T follicular helper cell (primary cell): ENCODE results near the gene ABCG2.
"Not testable (repeated sequence)": the region's sequence is repeated elsewhere in the genome, so short reads cannot be mapped to it uniquely, and the experiment has no call there.

ENCODE experiments used
- DNase-seq: peaks from one replicate; pipeline ENCODE4 v3.0.0-alpha.2; 2020; ENCODE audit warnings: low read depth

The ABCG2 gene

DNA sequence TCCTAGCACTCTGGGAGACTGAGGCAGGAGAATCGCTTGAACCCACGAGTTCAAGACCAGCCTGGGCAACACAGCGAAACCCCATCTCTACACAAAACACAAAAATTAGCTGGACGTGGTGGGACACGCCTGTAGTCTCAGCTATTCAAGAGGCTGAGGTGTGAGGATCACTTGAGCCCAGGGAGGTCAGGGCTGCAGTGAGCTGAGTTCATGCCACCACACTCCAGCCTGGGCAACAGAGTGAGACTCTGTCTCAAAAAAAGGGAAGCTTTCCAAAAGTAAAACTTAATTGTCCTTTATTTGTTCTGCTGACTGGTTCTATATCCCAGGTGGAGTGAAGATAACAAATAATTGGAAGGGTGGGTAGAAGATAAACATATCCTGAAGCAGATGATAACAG is 45.6 kb downstream of the ABCG2 start:
- no peak for DNase-seq

DNA sequence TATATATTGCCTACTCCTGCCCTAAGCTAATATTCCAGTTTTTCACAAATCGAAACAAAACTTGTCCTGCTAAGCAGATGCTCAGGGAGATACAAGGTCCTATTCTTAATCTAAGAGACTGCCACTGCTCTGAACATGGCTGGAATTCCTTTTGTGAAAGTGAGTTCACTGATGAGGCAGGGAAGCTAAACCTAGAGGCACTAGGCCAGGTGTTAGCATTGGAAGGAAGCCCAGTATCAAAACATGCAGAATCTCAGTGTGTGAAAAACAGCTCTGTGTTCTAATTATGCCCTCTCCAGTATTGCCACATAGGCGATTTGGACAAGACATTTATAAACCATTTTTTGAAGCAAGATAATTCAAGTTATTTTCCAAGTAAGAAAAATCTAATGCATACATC is 47.6 kb downstream of the ABCG2 start:
- no peak for DNase-seq

DNA sequence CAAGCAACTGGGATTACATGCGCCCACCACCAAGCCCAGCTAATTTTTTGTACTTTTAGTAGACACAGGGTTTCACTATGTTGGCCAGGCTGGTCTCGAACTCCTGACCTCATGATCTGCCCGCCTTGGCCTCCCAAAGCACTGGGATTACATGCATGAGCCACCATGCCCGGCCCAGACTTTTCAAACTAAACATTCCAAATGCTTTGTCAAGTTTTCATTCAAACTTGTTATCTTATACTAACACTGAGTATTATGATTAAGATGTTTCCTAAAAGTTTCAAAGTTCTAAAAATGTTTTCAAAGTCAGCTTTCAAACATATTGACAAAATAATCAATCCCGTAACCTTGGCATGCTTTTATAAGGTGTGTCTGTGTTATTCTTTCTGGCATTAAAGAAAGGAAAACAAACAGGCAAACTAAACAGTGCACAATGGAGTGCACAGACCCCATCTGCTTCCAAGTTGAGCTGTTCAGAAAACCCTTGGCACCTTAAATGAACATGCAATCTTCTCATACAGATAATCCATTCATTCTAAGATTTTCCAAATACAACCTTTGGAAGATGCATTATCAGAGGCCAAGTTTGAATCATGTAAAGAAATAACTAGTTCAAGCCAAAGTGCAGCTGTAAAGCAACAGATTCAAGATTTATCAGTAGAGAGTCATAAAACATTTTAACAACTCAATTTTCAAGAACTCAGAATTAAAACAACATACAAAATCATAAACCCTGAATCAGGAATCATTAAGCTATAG is 49.1 kb downstream of the ABCG2 start:
- no peak for DNase-seq

DNA sequence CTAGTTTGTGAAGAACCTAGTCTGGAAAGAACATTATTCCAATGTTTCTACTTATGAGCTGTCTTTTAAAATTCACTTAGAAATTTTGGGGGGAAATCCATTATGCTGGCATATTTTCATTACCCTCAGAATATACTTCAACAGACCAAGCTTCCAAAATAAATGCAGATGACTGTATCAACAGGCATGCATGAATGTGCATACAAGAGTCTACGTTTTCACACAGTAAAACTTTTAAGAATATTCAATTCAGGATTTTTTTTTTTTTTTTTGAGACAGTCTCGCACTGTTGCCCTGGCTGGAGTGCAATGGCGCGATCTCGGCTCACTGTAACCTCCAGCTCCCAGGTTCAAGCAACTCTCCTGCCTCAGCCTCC is 49.7 kb downstream of the ABCG2 start:
- DNase-seq = no peak

DNA sequence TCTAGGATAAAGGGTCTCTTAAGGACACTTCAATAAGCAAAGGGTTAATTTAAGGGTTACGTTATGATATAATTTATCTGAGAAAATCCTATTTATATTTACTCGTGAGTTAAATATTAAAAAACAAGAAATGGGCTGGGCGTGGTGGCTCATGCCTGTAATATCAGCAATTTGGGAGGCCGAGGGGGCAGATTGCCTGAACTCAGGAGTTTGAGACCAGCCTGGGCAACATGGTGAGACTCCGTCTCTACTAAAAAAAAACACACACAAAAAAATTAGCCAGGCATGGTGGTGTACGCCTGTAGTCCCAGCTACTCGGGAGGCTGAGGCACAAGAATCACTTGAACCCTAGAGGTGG is 50.4 kb downstream of the ABCG2 start:
- not testable (repeated sequence) for DNase-seq

DNA sequence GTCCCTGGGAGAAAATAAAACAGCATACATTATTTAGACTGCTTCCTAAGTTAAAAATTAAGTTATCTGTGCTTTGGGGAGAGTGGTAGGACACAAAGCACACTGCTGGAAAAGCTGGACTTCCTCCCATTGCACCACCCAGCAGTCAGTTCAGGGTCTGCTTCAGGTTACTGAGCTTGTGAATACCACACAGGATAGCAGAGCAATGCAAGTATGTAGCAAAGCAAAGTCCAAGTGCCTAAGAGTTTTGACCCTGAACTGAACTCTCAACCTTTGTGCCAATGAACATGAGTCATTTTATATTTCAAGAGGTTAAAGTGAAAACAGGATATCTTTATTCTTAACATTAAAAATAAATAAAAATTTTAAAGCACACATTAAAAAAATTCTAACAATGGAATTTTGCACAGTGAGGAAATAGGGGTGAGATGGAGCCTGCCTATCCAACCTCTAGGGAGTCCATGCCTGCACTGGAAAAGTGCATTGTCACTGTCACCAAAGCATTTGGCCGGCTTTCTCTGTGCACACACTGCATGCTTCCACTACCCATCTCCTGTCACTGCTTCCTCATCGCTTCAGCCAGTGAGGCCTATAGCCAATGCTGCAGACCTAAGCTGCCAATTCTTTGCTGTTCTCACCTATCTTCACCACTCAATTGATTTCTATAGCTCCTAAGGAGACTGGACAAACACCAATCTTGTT is 50.9 kb downstream of the ABCG2 start:
- no peak for DNase-seq

DNA sequence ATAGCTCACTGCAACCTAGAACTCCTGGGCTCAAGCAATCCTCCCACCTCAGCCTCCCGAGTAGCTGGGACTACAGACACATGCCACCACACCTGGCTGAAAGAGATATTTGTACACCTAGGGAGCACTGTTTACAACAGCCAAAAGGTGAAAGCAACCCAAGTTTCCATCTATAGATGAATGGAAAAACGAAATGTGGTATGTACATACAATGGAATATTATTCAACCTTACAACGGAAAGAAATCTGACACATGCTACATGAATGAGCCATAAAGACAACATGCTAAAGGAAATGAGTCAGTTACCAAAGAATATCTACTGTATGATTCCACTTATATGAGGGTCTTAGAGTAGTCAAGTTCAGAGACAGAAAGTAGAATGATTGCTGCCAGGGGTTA is 52.2 kb downstream of the ABCG2 start:
- no peak for DNase-seq

DNA sequence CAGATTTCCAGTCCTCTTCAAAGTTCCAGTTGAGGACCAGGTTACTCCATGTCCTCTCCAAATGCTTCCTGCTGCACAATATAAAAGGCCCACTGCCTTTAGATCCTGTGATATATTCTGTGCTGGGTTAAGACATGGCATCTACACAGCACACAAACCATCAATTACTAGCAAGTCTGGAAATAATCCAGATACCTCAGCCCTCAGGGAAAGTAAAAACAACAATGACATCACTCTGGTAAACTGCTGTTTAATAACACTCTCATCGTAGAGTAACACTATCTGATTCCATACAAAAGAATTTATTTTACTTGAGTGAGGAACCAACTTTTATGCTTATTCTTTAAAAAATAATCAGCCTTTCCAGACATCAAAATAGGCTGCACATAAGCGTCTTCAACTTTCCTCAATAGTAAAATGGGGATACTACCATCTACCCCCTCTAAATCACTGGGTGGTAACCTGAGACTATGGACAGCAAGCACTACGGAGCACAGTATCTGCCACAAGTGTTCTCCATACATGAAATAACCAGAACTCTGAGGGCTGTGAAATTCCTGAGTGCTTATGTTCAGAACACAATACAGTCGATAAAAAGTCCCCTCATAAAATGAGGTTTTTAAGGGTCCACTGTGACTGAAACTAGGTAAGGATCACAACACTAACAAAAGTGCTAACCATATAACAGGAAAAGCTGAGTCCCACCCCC is 53.4 kb downstream of the ABCG2 start:
- DNase-seq = no peak

DNA sequence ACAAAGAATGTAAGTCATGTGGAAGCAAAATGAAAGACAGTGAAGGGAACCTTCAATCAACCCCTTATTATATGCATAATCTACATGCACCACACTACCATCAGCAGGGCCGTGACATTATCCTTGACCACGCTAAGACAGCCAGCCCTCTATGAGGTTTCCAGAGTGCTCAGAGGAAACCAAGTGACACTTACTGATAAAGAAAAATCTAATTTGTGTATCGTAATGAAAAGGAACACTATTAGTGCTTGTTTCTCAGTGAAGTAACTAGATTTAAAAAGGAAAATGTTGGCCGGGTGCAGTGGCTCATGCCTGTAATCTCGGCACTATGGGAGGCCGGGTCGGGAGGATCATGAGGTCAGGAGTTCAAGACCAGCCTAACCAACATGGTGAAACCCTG is 56.4 kb downstream of the ABCG2 start:
- no peak for DNase-seq

DNA sequence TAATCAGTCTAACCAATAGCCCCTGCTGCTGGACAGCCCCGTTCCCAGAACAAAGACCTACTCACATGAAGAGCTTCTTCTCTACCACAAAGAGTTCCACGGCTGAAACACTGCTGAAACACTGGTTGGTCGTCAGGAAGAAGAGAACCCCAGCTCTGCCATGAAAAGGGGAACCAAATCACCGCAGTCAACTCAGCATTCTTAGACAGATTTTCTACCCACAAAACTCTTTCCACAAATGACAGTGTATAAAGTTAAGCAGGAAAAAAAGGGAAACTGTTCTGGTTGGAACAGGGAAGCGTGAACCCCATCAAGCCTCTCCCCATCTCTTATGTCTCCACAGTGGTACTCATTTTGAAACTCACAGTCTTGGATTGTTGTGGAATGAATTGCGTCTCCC is 57.3 kb downstream of the ABCG2 start:
- DNase-seq = no peak

DNA sequence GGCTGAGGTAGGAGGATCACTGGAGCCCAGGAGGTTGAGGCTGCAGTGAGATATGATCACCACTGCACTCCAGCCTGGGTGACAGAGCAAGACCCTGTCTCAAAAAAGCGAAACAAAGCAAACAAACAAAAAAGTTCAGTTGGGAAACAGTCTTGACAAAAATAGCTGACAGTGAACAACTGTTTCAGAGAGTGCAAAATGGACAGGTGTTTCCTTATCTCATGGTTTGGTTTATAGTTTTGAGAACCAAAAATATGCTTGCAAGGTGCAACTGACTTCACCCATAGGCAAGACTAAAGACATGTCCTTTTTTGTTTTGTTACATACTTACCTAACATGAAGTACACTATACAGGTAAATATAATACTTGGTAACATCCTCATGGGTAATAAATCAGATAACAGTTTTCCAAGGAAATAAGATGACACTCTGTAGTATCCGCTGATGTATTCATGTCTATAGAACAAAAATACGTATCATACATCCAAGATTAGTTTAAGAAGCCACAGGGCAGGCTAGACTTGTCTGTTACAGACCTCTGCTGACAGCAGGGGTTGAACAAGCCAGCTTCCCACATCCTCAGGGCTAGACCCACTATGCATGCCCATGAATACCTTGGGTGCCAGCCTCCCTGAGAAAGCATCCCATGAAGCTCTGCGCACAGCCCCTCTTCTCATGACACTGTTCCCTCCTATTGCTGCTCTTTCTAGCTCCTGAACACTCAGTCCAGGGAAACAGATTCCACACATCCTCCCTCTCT is 59.3 kb downstream of the ABCG2 start:
- no peak for DNase-seq

DNA sequence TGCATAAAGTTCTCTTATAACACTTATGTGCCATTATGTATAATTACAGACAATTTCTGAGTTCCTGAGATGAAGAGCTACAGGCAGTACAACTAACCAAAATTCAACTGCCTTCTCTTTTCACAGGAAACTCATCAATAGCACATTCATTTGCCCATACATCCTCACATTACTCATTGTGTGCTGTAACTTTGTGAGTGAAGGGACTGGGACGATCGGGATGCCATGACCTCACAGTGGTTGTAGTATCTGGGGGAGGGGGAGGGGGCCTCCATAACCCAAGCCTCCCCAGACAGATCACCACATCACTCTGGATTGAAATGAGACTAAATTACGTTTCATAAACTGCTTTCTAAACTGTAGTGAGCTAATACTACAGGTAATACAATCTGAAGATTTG is 60.7 kb downstream of the ABCG2 start:
- DNase-seq = no peak

DNA sequence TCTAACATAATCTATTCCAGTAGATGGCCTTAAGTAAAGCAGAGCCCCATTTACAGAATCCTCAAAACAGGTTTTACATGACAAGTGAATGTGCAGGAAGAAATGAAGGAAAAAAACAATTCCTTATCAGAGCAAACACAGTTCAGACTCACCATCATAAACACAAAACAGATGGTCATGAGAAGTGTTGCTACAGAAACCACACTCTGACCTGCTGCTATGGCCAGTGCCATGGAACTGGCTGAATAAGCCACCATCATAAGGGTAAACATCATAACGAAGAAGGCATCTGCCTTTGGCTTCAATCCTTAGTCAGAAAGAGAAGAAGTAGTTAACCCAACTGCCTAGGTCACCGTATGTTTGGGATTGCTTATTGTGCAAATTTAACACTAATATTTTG is 61.1 kb downstream of the ABCG2 start:
- no peak for DNase-seq

DNA sequence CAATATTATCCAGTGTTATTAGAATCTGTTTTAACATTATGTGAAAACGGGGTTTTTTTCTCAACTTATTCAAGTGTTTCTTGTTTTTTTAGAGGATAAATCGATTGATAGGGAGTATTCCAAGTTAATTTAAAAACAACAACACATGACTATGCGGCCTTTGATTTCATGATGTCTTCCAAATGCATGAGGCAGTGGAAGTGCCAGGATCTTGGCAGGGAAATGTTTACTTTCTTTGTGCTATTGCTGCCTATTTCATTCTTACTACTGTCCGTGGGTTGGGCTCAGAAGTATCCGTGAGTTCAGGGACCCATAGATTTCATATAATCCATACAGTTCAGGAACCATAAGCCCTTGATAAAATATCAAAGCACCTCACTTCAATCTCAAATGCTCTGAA is 64.6 kb downstream of the ABCG2 start:
- no peak for DNase-seq

DNA sequence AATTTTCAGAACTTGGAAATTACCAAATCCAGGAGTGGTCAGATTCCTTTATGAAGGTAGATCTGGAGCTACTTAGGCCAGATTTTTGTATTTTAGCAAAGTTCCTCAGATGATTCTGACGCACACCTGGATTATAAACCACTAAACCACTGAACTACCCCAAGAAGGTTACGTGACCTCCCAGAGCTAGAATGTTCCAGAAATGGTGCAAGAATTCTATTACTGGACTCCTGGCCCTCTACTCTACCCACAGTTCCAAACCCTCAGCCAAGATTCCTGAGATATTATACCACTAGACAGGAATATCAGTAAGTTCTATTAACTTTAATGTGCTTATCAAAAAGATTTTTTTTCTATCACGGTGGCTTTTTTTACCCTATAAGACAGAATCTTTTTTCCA is 67.1 kb downstream of the ABCG2 start:
- no peak for DNase-seq

DNA sequence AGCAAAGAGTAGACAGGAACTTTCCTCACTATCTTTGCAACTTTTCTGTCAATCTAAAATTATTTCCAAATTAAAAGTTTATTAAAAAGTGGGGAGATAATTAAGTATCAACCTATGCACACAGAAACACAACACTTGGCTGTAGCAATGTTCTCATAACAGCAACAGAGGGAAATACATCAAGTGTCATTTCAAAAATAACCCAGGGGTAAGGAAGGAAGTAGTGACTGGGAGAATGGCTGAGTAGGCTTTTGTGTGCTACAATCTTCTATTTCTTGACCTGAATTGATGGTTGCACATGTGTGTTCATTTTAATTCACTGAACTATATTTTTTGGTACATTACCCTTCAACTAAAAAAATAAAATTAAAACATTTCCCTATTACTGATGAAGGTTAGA is 67.5 kb downstream of the ABCG2 start:
- DNase-seq = no peak

DNA sequence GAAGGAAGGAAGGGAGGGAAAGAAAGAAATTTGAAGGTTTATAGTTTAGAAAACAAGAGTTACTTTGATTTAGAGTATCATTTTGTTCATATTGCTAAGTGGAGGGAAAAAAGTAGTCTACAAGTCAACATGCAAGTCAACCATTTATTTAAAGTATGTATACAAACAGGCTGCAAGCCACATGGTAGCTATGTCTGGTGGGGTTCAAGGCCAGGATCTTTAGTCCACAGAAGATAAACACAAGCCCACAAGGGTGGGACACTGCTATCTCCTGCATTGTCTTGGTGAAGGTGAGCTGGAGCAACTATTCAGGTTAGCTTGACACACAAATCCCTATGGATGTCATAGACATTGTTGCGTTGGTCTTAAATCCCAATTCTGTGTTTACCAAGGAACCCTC is 71.4 kb downstream of the ABCG2 start:
- DNase-seq = no peak

DNA sequence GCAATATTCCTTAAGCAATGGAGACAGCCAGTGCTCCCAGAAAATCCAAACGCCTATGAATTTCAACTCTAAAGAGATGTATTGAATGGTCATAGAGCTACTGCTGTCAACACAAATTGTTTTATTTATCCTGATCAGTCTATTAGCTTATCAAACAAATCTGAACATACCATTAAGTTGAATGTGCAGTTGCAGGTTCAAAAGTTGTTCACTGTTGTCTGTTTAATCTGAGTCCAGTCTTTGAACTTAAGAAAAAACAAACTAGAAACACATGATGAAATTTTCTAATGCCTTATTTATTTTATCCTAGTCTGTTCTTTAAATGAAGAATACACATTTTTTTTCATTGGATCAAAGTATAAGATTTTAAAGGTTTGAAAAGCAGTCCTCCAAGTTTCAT is 77.8 kb downstream of the ABCG2 start:
- no peak for DNase-seq

DNA sequence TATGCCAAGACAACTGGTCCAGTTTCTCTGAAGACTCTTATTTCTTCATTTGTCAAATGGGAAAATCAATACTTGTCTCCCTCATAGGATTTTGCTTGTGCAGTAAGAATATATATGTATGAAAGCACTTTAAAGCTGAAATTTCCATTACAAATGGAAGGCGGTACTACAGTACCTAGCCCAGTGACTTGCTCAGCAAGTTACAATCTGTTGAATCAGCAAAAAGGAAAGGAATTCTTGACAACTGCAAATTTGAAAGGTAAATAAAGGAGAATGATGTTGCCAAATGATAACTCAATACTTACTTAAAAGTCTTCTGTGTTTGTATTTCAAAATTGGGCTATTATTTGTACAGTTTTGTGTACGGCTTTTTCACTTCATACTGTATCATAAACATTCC is 79.9 kb downstream of the ABCG2 start:
- DNase-seq = no peak

DNA sequence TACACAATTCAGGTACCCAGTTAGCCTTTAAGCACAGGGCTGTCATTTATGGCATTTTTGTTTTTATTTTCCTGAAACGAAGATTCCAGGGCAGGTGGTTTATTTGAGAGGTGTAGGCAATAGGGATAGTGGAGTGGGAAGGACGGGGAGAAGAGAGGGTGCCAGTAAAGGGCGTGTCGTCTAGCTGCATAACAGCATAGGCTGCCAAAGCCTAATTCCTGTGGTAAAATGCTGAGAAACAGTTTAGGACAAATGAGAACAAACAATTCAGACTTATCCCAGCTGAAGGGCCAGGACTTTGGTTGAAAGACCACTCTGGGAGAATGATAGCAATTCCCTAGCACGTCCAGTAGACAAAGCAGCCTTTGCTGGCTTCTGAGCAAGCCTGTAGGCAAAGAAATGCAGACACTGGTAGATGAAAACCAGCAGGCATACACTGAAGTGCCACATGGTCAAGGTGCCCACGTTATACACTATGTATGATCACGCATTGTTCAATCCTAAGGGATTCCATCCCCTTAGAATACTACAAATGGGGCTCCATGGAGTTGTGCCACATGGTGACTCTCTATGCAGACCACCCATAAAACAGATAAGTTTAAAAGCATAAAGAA is 80.4 kb downstream of the ABCG2 start:
- DNase-seq = no peak

DNA sequence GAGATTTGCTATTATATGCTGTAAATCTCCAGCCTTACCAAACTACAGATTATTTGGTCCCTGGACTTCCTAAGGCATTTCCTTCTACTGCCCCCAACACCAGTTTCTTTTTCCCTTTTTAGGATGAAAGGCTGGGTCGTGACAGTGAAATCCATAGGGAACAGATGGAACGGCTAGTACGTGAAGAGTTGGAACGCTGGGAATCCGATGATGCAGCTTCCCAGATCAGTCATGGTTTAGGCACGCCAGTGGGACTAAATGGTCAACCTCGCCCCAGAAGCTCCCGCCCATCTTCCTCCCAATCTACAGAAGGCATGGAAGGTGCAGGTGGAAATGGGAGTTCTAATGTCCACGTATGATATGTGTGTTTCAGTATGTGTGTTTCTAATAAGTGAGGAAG is 83.1 kb downstream of the ABCG2 start:
- no peak for DNase-seq

DNA sequence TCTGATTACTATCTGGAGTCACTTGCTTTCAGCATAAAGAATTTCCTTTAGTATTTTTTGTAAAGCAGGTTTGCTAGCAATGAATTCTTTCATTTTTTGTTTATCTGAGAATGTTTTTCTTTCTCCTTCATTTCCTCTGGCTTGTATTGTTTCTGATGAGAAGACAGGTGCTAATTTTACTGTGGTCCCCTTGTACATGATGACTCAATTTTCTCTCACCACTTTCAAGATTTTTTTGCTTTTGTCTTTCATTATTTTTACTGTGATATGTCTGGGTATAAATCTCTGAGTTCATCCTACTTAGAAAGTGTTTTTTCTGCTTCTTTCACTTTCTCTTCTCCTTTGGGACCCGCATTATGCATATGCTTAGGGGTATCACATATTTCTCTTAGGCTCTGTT is 88.4 kb downstream of the ABCG2 start:
- DNase-seq = no peak
